K562 (cell line): ENCODE data around the gene WSCD2. TPM values are rescaled to one million over a fixed set of nuclear protein-coding genes. Genes with fewer than 3 reads are reported as not detected.

ENCODE experiments used
- ARID1B ChIP-seq: fragments of 450-650 bp; IDR thresholded peaks from 2 replicates; pipeline ENCODE4 v1.6.1; 2016; ENCODE audit warnings: antibody characterized with exemption, mild to moderate bottlenecking, inconsistent platforms
- BCL6 ChIP-seq: fragments of 250-450 bp; sonication (Bioruptor Pico); IDR thresholded peaks from 2 replicates; pipeline ENCODE4 v1.4.0; 2020
- BRCA1 ChIP-seq, 2 experiments: fragments of 450-650 bp in 1 of 2; sonication (generic) in 1 of 2; formaldehyde crosslinking in 1 of 2; IDR thresholded peaks; 2 replicates each; pipeline versions ENCODE4 v1.5.0 to v1.6.1; 2017 to 2020; ENCODE audit warnings: mild to moderate bottlenecking in 1 of 2, missing genetic modification reagents in 1 of 2
- MEF2D ChIP-seq: conservative IDR thresholded peaks from 2 replicates; pipeline ENCODE4 v1.6.1; 2016; ENCODE audit warnings: low read depth, missing genetic modification characterization, missing compliant biosample characterization
- NELFE ChIP-seq: IDR thresholded peaks from 2 replicates; pipeline ENCODE4 v1.6.1; 2011; ENCODE audit warnings: mild to moderate bottlenecking; ENCODE audit not compliant: insufficient read depth, insufficient read length
- NFIC ChIP-seq: fragments of 450-650 bp; IDR thresholded peaks from 2 replicates; pipeline ENCODE4 v1.6.1; 2017; ENCODE audit warnings: mild to moderate bottlenecking, inconsistent platforms
- SIN3B ChIP-seq: fragments of 450-650 bp; IDR thresholded peaks from 2 replicates; pipeline ENCODE4 v1.6.1; 2017; ENCODE audit warnings: low read depth, mild to moderate bottlenecking, moderate library complexity
- ZEB2 ChIP-seq: fragments of 450-650 bp; IDR thresholded peaks from 2 replicates; pipeline ENCODE4 v1.6.1; 2016
- ZNF282 ChIP-seq: sonication (generic); formaldehyde crosslinking; IDR thresholded peaks from 2 replicates; pipeline ENCODE4 v1.8.1; 2023; ENCODE audit warnings: missing genetic modification reagents
- polyA plus RNA-seq, 8 experiments: library from polyadenylated mRNA; depleted of rRNA in 4 of 8; stranded (reverse) in 5 of 8; unstranded in 3 of 8; fragments of >200 nt; fragmentation: Nextera tagmentation in 2 of 8; fragmentation: Illumina TruSeq in 1 of 8; extraction: Ambion mirVana in 2 of 8; extraction: Trizol in 1 of 8; gene quantifications; 2 replicates each; pipeline versions ENCODE4 v1.2.1 to v1.2.3, GENCODE V29; 2011 to 2014; ENCODE audit warnings: inconsistent platforms in 1 of 8, missing spikeins in 1 of 8
- total RNA-seq, 7 experiments: library from RNA; depleted of rRNA in 6 of 7; stranded (reverse); fragments of >200 nt in 6 of 7; fragmentation: Illumina TruSeq in 2 of 7; extraction: Trizol in 2 of 7; gene quantifications; 2 replicates each; pipeline versions ENCODE4 v1.2.1 to v1.2.3, GENCODE V29; 2011 to 2021; ENCODE audit warnings: low replicate concordance in 1 of 7
- TF ChIP-seq, protein P1 (sequence below): sonication (generic); formaldehyde crosslinking; IDR thresholded peaks from 2 replicates; pipeline ENCODE4 v1.8.0; 2022; ENCODE audit warnings: missing genetic modification reagents, mild to moderate bottlenecking, borderline replicate concordance
- TF ChIP-seq, protein P2 (sequence below): sonication (generic); formaldehyde crosslinking; IDR thresholded peaks from 2 replicates; pipeline ENCODE4 v1.9.0; 2022; ENCODE audit warnings: mild to moderate bottlenecking, missing genetic modification reagents
- TF ChIP-seq, protein P3 (sequence below), 3 experiments: fragments of 200-800 bp in 1 of 3; sonication (Bioruptor generic) in 1 of 3; sonication (generic) in 1 of 3; formaldehyde crosslinking in 1 of 3; IDR thresholded peaks; 2 replicates each; pipeline versions ENCODE4 v1.6.1 to v1.8.0; 2016 to 2022; ENCODE audit warnings: mild to moderate bottlenecking in 2 of 3, missing compliant biosample characterization in 2 of 3, missing genetic modification characterization in 2 of 3, missing genetic modification reagents in 1 of 3
- TF ChIP-seq, protein P4 (sequence below): fragments of 450-650 bp; formaldehyde crosslinking; conservative IDR thresholded peaks from 2 replicates; pipeline ENCODE4 v1.4.0; 2022; ENCODE audit warnings: mild to moderate bottlenecking, missing genetic modification characterization
- TF ChIP-seq, protein P5 (sequence below), 2 experiments: fragments of 450-650 bp in 1 of 2; sonication (generic) in 1 of 2; formaldehyde crosslinking in 1 of 2; IDR thresholded peaks; 2 replicates each; pipeline versions ENCODE4 v1.7.1 to v1.9.0; 2016 to 2022; ENCODE audit warnings: inconsistent platforms in 1 of 2, mild to moderate bottlenecking in 1 of 2, missing genetic modification reagents in 1 of 2

Gene WSCD2
- total and polyA plus RNA-seq, 9 of the 15 experiments (the other 6 are each of a cell fraction or from before 2014, with no cell fraction given) = 0.72 to 14.1 (median 4.0) TPM

- TF ChIP-seq, protein P1, sequence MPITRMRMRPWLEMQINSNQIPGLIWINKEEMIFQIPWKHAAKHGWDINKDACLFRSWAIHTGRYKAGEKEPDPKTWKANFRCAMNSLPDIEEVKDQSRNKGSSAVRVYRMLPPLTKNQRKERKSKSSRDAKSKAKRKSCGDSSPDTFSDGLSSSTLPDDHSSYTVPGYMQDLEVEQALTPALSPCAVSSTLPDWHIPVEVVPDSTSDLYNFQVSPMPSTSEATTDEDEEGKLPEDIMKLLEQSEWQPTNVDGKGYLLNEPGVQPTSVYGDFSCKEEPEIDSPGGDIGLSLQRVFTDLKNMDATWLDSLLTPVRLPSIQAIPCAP (CRISPR knock-in tag) = no peak
- TF ChIP-seq MEF2D (tag) (0 out of 2 replicates have a peak, but pooled peaks have one; percentile 21), BRCA1 (IDR thresholded peaks at IDR 0.05) (no peak), BRCA1 (CRISPR knock-in tag; IDR thresholded peaks at IDR 0.05) (no peak), NELFE (no peak), ZEB2 (no peak), ZNF282 (CRISPR knock-in tag) (no peak), ARID1B (0 out of 2 replicates have a peak, but pooled peaks have one; percentile 13), SIN3B (no peak), BCL6 (CRISPR knock-in tag) (no peak), NFIC (peak; percentile 50)
- TF ChIP-seq, protein P2, sequence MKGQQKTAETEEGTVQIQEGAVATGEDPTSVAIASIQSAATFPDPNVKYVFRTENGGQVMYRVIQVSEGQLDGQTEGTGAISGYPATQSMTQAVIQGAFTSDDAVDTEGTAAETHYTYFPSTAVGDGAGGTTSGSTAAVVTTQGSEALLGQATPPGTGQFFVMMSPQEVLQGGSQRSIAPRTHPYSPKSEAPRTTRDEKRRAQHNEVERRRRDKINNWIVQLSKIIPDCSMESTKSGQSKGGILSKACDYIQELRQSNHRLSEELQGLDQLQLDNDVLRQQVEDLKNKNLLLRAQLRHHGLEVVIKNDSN = no peak
- TF ChIP-seq, protein P3, sequence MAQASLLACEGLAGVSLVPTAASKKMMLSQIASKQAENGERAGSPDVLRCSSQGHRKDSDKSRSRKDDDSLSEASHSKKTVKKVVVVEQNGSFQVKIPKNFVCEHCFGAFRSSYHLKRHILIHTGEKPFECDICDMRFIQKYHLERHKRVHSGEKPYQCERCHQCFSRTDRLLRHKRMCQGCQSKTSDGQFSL (CRISPR knock-in tag; IDR thresholded peaks at IDR 0.05) = no peak
- TF ChIP-seq, protein P3 (tag; IDR thresholded peaks at IDR 0.05) = no peak
- TF ChIP-seq, protein P4, sequence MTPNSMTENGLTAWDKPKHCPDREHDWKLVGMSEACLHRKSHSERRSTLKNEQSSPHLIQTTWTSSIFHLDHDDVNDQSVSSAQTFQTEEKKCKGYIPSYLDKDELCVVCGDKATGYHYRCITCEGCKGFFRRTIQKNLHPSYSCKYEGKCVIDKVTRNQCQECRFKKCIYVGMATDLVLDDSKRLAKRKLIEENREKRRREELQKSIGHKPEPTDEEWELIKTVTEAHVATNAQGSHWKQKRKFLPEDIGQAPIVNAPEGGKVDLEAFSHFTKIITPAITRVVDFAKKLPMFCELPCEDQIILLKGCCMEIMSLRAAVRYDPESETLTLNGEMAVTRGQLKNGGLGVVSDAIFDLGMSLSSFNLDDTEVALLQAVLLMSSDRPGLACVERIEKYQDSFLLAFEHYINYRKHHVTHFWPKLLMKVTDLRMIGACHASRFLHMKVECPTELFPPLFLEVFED = no peak
- TF ChIP-seq, protein P5, sequence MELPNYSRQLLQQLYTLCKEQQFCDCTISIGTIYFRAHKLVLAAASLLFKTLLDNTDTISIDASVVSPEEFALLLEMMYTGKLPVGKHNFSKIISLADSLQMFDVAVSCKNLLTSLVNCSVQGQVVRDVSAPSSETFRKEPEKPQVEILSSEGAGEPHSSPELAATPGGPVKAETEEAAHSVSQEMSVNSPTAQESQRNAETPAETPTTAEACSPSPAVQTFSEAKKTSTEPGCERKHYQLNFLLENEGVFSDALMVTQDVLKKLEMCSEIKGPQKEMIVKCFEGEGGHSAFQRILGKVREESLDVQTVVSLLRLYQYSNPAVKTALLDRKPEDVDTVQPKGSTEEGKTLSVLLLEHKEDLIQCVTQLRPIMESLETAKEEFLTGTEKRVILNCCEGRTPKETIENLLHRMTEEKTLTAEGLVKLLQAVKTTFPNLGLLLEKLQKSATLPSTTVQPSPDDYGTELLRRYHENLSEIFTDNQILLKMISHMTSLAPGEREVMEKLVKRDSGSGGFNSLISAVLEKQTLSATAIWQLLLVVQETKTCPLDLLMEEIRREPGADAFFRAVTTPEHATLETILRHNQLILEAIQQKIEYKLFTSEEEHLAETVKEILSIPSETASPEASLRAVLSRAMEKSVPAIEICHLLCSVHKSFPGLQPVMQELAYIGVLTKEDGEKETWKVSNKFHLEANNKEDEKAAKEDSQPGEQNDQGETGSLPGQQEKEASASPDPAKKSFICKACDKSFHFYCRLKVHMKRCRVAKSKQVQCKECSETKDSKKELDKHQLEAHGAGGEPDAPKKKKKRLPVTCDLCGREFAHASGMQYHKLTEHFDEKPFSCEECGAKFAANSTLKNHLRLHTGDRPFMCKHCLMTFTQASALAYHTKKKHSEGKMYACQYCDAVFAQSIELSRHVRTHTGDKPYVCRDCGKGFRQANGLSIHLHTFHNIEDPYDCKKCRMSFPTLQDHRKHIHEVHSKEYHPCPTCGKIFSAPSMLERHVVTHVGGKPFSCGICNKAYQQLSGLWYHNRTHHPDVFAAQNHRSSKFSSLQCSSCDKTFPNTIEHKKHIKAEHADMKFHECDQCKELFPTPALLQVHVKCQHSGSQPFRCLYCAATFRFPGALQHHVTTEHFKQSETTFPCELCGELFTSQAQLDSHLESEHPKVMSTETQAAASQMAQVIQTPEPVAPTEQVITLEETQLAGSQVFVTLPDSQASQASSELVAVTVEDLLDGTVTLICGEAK (IDR thresholded peaks at IDR 0.05) = peak; percentile 96
- TF ChIP-seq, protein P5 (CRISPR knock-in tag; IDR thresholded peaks at IDR 0.05) = peak; percentile 84
Observed at GRCh38 chr12:108135627-108136026, 6.5 kb downstream of the WSCD2 start (continued).
